Esophagus squamous epithelium (tissue), 4 donors: ENCODE data around the gene FITM1.

ENCODE experiments used
- CTCF ChIP-seq, 6 experiments: fragments of 450-650 bp in 4 of 6; fragments of 200-600 bp in 2 of 6; sonication (generic) in 2 of 6; IDR thresholded peaks; one replicate each; pipeline ENCODE4 v1.5.1; 2016 to 2019; ENCODE audit warnings: antibody characterized with exemption in 6 of 6, mild to moderate bottlenecking in 4 of 6, moderate library complexity in 4 of 6
- POLR2A ChIP-seq, 4 donors: fragments of 450-650 bp; IDR thresholded peaks; one replicate each; pipeline ENCODE4 v1.6.1; 2017; ENCODE audit warnings: antibody characterized with exemption in 4 of 4, mild to moderate bottlenecking in 4 of 4, moderate library complexity in 3 of 4

GRCh38 chr14:24132061-24132685 is 1.7 kb downstream of the FITM1 start:
- TF ChIP-seq CTCF (IDR thresholded peaks at IDR 0.05) = no peak
- no peak for TF ChIP-seq POLR2A (IDR thresholded peaks at IDR 0.05)
